CD1c-positive myeloid dendritic cell (primary cell): ENCODE measurements around the gene ARHGAP22.

Experiments
- DNase-seq: peaks from one replicate; pipeline ENCODE4 v3.0.0-alpha.2; 2016; ENCODE audit errors: extremely low spot score

Gene ARHGAP22

GRCh38 chr10:48418189-48418788, 186.6 kb downstream of the ARHGAP22 start:
- peak; percentile 27 for DNase-seq

DNA sequence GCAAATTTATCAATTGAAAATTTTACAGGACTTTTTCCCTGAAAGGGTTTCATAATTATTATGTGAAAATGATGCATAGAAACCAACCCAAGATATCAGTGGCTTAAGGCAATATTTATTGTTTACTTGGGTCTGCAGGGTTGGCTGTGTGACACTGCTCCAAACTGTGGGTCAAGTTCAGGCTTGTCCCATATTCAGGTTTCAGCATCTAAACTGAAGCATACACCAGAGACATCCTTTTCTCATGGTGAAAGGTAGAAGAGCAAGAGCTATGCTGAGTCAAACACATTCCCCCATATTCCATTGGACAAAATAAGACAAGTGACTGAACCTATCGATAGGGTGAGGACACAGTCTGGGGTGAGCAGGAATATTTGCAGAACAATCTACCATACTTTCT, 187.5 kb downstream of the ARHGAP22 start:
- no peak for DNase-seq

DNA sequence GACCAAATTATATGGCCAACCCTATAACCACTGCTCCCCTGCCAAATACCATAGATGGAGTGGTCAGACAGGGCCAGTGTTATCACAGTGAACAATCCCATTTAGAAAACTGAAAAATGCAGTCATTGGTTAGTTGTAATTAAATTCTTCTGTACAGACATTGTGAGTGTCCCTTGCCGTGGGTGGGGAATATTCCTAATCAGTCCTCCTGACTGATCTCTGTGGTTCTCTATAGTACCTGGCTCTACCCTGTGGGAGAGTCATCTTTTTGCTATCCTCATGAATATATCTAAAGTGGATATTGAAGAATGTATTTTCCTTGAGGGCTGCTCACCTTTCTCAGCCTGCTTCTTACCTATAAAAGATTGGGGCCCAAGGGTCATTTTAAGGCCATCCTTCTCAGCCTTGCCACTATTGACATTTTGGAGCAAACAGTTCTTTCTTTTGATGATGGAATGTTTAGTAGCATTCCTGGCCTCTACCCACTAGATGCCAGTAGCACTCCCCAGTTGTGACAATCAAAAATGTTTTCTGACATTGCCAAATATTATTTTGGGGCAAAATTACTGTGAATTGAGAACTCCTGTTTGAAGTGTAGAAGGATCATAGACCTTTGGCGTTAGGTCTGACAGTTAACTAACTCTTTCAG, 188.2 kb downstream of the ARHGAP22 start:
- no peak for DNase-seq

DNA sequence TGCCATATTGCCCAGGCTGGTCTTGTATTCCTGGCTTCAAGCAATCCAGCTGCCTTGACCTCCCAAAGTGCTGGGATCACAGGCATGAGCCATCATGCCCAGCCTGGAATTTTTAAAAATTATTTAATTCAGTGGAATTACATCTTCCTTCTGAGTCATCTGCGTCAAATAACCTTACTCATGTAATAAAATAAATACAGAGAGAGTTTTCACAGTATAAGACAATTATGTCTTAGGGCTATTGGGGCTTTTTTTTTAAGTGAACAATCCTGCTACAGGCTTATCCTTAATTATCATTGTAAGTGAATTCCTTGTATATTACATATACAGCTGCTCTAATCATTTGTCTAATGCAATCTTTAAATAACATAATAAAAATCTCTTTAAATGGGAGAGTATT, 190.1 kb downstream of the ARHGAP22 start:
- no peak for DNase-seq

DNA sequence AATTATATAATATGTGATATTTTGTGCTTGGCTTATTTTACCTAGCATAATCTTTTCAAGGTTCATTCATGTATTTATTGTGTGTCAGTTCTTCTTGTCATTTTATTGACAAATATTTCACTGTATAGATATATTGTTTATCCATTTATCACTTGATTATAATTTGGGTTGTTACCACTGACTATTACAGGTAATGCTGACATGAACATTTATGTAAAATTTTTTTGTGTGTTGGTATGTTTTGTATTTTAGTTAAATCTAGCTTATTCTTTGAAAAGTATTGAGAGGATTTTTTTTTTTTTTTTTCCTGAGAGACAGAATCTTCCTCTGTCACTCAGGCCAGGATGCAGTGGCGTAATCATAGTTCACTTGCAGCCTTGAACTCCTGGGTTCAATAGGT, 190.7 kb downstream of the ARHGAP22 start:
- no peak for DNase-seq

DNA sequence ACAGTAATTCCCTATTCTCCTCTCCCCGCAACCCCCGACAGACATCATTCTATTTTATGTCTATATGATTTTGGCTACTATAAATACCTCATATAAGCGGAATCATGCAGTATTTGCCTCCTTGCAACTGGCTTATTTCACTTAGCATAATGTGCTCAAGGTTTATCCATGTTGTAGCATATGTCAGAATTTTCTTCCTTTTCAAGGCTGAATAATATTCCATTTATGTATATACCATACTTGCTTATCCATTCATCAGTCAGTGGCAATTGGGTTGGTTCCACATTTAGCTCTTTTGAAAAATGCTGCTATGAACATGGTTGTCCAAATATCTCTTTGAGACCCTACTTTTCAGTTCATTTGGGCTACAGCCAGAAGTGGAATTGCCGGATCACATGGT, 191.9 kb downstream of the ARHGAP22 start:
- no peak for DNase-seq

DNA sequence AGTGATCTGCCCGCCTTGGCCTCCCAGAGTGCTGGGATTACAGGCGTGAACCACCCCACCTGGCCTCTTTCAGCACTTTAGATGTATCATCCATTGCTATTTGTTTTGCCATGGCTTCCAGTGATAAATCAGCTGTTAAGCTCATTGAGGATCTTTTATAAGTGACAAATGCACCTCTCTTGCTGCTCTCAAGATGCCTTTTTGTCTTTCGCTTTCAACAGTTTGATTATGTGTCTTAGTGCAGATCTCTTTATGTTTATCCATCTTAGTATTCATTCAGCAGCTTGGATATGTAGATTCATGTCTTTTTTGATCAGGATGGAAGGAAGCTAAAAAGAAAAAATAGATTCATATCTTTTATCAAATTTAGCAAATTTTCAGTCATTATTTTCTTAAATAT, 192.8 kb downstream of the ARHGAP22 start:
- DNase-seq, result no peak

GRCh38 chr10:48411510-48411909, 193.4 kb downstream of the ARHGAP22 start:
- no peak for DNase-seq

- no peak for DNase-seq
Measured at GRCh38 chr10:48410503-48410902, 194.4 kb downstream of the ARHGAP22 start.

DNA sequence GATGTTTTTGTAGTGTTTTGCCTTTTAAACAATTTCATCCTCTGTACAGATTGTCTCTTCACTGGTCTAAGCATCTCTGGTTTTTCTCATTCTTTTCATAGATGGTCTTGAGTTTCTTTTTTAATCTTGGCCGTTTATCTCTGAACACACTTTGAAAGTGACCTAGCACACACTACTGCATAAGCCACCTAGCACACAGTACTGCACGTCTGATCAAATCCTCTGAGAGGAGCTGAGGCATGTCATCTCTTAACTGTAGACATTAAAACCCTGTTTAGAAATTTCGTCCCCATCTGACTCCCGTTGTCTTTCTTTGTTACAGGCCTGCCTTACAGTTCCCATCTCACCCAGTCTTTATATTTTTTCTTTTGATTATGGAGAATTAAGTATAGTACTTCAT, 198.2 kb downstream of the ARHGAP22 start:
- no peak for DNase-seq

DNA sequence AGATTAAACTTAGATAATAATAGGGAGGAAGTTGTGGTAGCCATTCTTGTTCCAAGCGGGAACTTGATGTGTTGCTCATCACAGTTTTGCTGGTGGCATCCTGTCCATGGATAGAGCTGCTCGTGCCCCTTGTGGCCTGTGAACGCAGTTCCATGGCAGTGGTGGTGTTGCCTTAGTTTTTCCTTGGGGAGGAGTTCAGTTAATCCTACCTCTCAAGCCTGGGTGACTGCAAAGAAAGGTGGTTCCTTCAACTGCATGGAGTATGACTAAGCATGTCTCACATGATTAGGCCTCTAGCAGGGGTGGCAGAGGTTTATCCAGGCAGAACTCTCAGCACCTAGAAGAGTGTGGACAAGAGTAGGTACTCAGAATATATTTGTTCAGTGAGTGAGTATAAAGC, 198.7 kb downstream of the ARHGAP22 start:
- DNase-seq, result no peak

- peak; percentile 40 for DNase-seq
Measured at GRCh38 chr10:48404646-48405045, 200.2 kb downstream of the ARHGAP22 start.

- DNase-seq, result no peak
Measured at GRCh38 chr10:48400850-48401220, 204.0 kb downstream of the ARHGAP22 start.

DNA sequence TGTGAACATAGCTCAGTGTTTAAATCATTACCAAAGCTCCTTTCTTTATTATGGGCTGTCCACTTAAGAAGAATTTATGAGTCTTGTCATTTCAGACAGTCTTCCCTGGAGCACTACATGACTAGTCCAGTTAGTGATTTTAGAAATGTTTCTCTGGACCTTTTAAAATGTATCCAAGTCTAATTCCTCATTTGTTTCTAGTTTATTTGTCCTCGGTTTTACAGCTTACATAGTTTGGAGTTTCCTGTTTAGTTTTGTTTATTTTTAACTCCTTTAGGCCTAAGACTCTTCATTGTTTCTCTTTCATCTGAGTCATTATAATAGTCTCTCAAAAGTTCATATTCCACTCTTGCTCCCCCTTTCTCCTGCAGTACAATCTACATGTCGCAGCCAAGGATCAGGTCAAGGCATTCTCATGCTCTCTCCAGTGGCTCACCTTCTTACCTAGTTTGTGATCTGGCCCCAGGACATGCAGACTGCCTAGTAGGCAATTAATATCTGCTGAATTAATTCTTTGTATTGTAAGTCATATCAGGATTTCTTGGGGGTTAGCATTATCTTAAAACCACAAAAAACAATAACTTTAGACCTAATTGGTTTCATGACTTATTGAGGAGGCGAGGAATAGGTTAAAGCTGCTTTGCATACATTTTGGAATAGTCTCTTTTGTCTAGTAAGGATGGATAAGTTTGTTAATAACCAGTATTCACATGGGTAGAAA, 204.6 kb downstream of the ARHGAP22 start:
- DNase-seq, result no peak

- DNase-seq, result no peak
Measured at GRCh38 chr10:48399551-48399950, 205.3 kb downstream of the ARHGAP22 start.

DNA sequence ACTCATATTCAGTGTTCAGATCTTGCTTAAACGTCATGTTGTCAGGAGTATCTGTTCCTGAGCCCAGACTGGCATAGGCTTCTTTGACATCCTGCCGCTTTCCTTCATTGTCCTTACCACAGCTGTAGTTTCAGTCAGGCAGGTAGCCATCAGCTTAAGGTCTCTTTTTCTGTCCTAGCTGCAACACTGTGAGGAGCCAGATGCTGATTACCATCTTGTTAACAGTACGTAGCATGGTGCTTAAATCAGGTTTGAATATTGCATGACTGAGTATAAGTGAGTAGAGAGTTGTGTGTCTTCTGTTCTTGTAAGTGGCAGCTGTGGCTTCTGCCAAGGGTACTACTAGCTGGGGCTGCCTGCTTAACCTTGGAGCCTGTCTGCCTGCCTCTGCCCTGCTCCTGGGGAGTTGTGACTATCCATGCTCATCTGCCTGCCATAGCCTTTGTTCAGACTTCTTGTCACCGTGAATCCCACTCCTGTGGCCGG, 205.8 kb downstream of the ARHGAP22 start:
- no peak for DNase-seq

- no peak for DNase-seq
Measured at GRCh38 chr10:48398261-48398660, 206.6 kb downstream of the ARHGAP22 start.
